Fibroblast of skin of scalp (primary cell): ENCODE measurements around the gene ATG5.
"Not testable (repeated sequence)": the region's sequence is repeated elsewhere in the genome, so short reads cannot be mapped to it uniquely, and the experiment has no call there.

ENCODE experiments used
- DNase-seq: peaks from one replicate; pipeline ENCODE4 v3.0.0-alpha.2; 2013

Gene ATG5

GRCh38 chr6:106256201-106256968 is 69.2 kb downstream of the ATG5 start:
- peak; percentile 65 for DNase-seq

GRCh38 chr6:106255306-106255705 is 70.3 kb downstream of the ATG5 start:
- DNase-seq: no peak

GRCh38 chr6:106254636-106255035 is 70.9 kb downstream of the ATG5 start:
- peak; percentile 78 for DNase-seq

GRCh38 chr6:106253731-106254130 is 71.8 kb downstream of the ATG5 start:
- peak; percentile 49 for DNase-seq

GRCh38 chr6:106253172-106253571 is 72.4 kb downstream of the ATG5 start:
- DNase-seq: peak; percentile 82

GRCh38 chr6:106252687-106253086 is 72.9 kb downstream of the ATG5 start:
- DNase-seq: no peak

GRCh38 chr6:106251531-106252255 is 73.9 kb downstream of the ATG5 start:
- peak; percentile 57 for DNase-seq

GRCh38 chr6:106250953-106251352 is 74.6 kb downstream of the ATG5 start:
- DNase-seq: no peak

GRCh38 chr6:106249658-106250057 is 75.9 kb downstream of the ATG5 start:
- DNase-seq: no peak

- no peak for DNase-seq
These were observed 77.8 kb downstream of the ATG5 start for GRCh38 chr6:106247733-106248132.

GRCh38 chr6:106247293-106247692 is 78.3 kb downstream of the ATG5 start:
- DNase-seq: peak; percentile 65

GRCh38 chr6:106244931-106245330 is 80.6 kb downstream of the ATG5 start:
- no peak for DNase-seq

- DNase-seq: no peak
These were observed 81.0 kb downstream of the ATG5 start for GRCh38 chr6:106244521-106244920.

GRCh38 chr6:106243261-106243660 is 82.3 kb downstream of the ATG5 start:
- DNase-seq: no peak

- no peak for DNase-seq
These were observed 84.1 kb downstream of the ATG5 start for GRCh38 chr6:106241498-106241897.

GRCh38 chr6:106237286-106237685 is 88.3 kb downstream of the ATG5 start:
- DNase-seq: no peak

- DNase-seq: not testable (repeated sequence)
These were observed 95.6 kb downstream of the ATG5 start for GRCh38 chr6:106229876-106230445.

GRCh38 chr6:106227612-106228507 is 97.7 kb downstream of the ATG5 start:
- DNase-seq: no peak

- no peak for DNase-seq
These were observed 98.9 kb downstream of the ATG5 start for GRCh38 chr6:106226676-106227075.

GRCh38 chr6:106225581-106225980 is 100.0 kb downstream of the ATG5 start:
- DNase-seq: no peak

GRCh38 chr6:106223300-106223930 is 102.1 kb downstream of the ATG5 start:
- DNase-seq: peak; percentile 75

- no peak for DNase-seq
These were observed 105.1 kb downstream of the ATG5 start for GRCh38 chr6:106220485-106220884.
